Stimulated activated CD4-positive, alpha-beta T cell treated with anti-CD3 and anti-CD28 coated beads, Interleukin-4, amount 100 ng/mL, for 1 hour (primary cell): ENCODE measurements around the gene SLC6A18.

ENCODE experiments used
- DNase-seq: peaks from one replicate; pipeline ENCODE4 v3.0.0-alpha.2; 2020

SLC6A18 gene

DNA sequence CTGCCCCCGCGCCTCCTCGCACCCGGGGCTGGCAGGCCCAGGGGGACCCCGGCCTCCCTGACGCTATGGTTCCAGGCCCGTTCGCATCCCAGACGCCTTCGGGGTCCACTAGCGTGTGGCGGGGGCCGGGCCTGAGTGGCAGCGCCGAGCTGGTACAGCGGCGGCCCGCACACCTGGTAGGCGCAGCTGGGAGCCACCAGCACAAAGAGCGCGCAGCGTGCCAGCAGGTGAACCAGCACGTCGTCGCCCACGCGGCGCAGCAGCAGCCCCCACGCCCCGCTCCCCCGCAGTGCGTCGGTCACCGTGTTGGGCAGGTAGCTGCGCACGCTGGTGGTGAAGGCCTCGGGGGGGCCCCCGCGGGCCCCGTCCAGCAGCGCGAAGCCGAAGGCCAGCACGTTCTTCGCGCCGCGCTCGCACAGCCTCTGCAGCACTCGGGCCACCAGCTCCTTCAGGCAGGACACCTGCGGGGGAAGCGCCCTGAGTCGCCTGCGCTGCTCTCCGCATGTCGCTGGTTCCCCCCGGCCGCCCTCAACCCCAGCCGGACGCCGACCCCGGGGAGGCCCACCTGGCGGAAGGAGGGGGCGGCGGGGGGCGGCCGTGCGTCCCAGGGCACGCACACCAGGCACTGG is 69.1 kb downstream of the SLC6A18 start:
- no peak for DNase-seq

DNA sequence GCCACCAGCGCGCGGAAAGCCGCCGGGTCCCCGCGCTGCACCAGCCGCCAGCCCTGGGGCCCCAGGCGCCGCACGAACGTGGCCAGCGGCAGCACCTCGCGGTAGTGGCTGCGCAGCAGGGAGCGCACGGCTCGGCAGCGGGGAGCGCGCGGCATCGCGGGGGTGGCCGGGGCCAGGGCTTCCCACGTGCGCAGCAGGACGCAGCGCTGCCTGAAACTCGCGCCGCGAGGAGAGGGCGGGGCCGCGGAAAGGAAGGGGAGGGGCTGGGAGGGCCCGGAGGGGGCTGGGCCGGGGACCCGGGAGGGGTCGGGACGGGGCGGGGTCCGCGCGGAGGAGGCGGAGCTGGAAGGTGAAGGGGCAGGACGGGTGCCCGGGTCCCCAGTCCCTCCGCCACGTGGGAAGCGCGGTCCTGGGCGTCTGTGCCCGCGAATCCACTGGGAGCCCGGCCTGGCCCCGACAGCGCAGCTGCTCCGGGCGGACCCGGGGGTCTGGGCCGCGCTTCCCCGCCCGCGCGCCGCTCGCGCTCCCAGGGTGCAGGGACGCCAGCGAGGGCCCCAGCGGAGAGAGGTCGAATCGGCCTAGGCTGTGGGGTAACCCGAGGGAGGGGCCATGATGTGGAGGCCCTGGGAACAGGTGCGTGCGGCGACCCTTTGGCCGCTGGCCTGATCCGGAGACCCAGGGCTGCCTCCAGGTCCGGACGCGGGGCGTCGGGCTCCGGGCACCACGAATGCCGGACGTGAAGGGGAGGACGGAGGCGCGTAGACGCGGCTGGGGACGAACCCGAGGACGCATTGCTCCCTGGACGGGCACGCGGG is 69.9 kb downstream of the SLC6A18 start, which contains the start of gene TERT:
Gene TERT, minus strand, starts transcription at position 234 of the 815 bp plus-strand sequence. Its CDS starts 79 bp downstream, at position 155.
- peak; percentile 89 for DNase-seq

DNA sequence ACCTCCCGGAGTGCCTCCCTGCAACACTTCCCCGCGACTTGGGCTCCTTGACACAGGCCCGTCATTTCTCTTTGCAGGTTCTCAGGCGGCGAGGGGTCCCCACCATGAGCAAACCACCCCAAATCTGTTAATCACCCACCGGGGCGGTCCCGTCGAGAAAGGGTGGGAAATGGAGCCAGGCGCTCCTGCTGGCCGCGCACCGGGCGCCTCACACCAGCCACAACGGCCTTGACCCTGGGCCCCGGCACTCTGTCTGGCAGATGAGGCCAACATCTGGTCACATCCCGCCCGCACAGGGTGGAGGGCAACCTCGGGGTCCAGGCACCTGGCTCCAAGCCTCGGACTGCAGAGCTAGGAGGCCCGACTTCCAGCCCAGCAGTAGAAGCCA is 70.5 kb downstream of the SLC6A18 start:
- DNase-seq: no peak
